Caco-2 (cell line): ENCODE data around the gene DHCR24. TPM values are rescaled to one million over a fixed set of nuclear protein-coding genes. Genes with fewer than 3 reads are reported as not detected.

Experiments
- BruUV-seq: library from RNA; stranded (reverse); fragments of 400-500 nt; replicated peaks from 2 replicates; lab custom pipeline; 2021; lab: Mats Ljungman, UMichigan
- CTCF ChIA-PET: fragments of 300-600 bp; sonication (Branson Sonifier 250); formaldehyde crosslinking; loops from one replicate; lab custom pipeline; 2022; ENCODE audit warnings: antibody characterized with exemption; lab: Charles Lee
- POLR2A ChIA-PET: fragments of 300-600 bp; sonication (Branson Sonifier 250); formaldehyde crosslinking; loops from one replicate; lab custom pipeline; 2022; ENCODE audit warnings: antibody characterized with exemption; lab: Charles Lee
- DNase-seq, 2 experiments: peaks; one replicate each; pipeline versions ENCODE4 v3.0.0 to v3.0.0-alpha.2; 2020 to 2022
- H3K27me3 ChIP-seq: replicated peaks from 2 replicates; pipeline ENCODE4 v1.6.0; 2011; ENCODE audit warnings: low read length; ENCODE audit not compliant: control insufficient read depth, insufficient read depth
- H3K36me3 ChIP-seq: 2 replicates; pipeline ENCODE4 v1.5.1; 2011; ENCODE audit warnings: low read length; ENCODE audit not compliant: control insufficient read depth, insufficient read depth
- H3K4me1 ChIP-seq: fragments of 250-450 bp; sonication (Bioruptor Pico); 2 replicates; pipeline ENCODE4 v1.5.1; 2020; ENCODE audit warnings: mild to moderate bottlenecking
- H3K4me3 ChIP-seq: 2 replicates; pipeline ENCODE4 v1.5.1; 2011; ENCODE audit warnings: low read depth, mild to moderate bottlenecking, control low read depth, low read length
- H3K9me3 ChIP-seq: fragments of 250-450 bp; sonication (Bioruptor Pico); 2 replicates; pipeline ENCODE4 v1.5.1; 2020; ENCODE audit warnings: mild to moderate bottlenecking, moderate library complexity
- H3K27ac Mint-ChIP-seq: one replicate; pipeline ENCODE4 v1.8.0; 2022; ENCODE audit warnings: mixed read lengths; ENCODE audit not compliant: unreplicated experiment
- H3K27me3 Mint-ChIP-seq: one replicate; pipeline ENCODE4 v1.8.0; 2022; ENCODE audit warnings: mixed read lengths; ENCODE audit not compliant: insufficient read depth, unreplicated experiment
- H3K36me3 Mint-ChIP-seq: one replicate; pipeline ENCODE4 v1.8.0; 2022; ENCODE audit warnings: mild to moderate bottlenecking, mixed read lengths; ENCODE audit not compliant: insufficient read depth, unreplicated experiment
- H3K4me1 Mint-ChIP-seq: one replicate; pipeline ENCODE4 v1.8.0; 2022; ENCODE audit warnings: low read depth, mixed read lengths; ENCODE audit not compliant: unreplicated experiment
- H3K4me3 Mint-ChIP-seq: one replicate; pipeline ENCODE4 v1.8.0; 2022; ENCODE audit warnings: mild to moderate bottlenecking, moderate library complexity, mixed read lengths; ENCODE audit not compliant: unreplicated experiment
- H3K9me3 Mint-ChIP-seq: one replicate; pipeline ENCODE4 v1.8.0; 2022; ENCODE audit warnings: mixed read lengths; ENCODE audit not compliant: unreplicated experiment
- intact Hi-C: fragments of 100-400 bp; cut with micrococcal nuclease; formaldehyde crosslinking; loops from one replicate; pipeline ENCODE4 v1.10.0; 2022; ENCODE audit not compliant: unreplicated experiment
- total RNA-seq: library from RNA; stranded (reverse); gene quantifications from 2 replicates; pipeline ENCODE4 v1.2.3, GENCODE V29; 2022
- TF ChIP-seq, protein P1 (sequence below), 2 experiments: fragments of 200-600 bp in 1 of 2; IDR thresholded peaks; 1 replicate in 1 of 2; 2 replicates in 1 of 2; pipeline versions ENCODE4 v1.5.1 to v1.8.0; 2011 to 2022; ENCODE audit warnings: antibody characterized with exemption in 1 of 2, control low read depth in 1 of 2, inconsistent platforms in 1 of 2, low read depth in 1 of 2, low read length in 1 of 2, mild to moderate bottlenecking in 1 of 2, moderate library complexity in 1 of 2; ENCODE audit not compliant: insufficient read depth in 1 of 2, severe bottlenecking in 1 of 2, unreplicated experiment in 1 of 2

The DHCR24 gene
- total RNA-seq, 1 experiment from 2014 or later, result 522 TPM

DNA sequence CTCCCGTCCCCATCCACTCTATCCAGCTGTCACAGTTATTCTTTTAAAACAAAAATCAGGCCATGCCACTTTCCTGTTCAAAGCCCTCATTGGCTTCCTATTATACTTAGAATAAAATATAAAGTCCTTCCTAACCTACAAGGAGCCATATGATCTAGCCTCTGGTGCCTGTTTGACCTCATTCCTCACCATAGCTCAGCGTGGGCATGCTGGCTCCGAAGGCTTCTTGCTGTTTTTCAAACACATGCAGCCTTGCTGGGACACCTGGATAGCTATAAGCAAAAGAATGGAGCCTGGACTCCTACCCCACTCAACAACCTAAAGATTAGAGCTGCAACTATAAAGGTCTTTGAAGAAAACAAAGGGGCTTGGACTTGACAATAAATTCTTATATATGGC is 23.7 kb downstream of the DHCR24 start:
- Mint-ChIP-seq H3K4me3 (no peak overlapping the region), H3K36me3 (peaks cover 95% of the 10 kb centered on the region), H3K27ac (peak overlapping the region; percentile 31), H3K27me3 (no peaks in the 10 kb centered on the region), H3K4me1 (peaks cover 31% of the 10 kb centered on the region), H3K9me3 (no peaks in the 10 kb centered on the region)
- intact Hi-C loops, result no loop called here
- TF ChIP-seq, protein P1, sequence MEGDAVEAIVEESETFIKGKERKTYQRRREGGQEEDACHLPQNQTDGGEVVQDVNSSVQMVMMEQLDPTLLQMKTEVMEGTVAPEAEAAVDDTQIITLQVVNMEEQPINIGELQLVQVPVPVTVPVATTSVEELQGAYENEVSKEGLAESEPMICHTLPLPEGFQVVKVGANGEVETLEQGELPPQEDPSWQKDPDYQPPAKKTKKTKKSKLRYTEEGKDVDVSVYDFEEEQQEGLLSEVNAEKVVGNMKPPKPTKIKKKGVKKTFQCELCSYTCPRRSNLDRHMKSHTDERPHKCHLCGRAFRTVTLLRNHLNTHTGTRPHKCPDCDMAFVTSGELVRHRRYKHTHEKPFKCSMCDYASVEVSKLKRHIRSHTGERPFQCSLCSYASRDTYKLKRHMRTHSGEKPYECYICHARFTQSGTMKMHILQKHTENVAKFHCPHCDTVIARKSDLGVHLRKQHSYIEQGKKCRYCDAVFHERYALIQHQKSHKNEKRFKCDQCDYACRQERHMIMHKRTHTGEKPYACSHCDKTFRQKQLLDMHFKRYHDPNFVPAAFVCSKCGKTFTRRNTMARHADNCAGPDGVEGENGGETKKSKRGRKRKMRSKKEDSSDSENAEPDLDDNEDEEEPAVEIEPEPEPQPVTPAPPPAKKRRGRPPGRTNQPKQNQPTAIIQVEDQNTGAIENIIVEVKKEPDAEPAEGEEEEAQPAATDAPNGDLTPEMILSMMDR (IDR thresholded peaks at IDR 0.05; ENCODE audit: insufficient read depth in 1 of 2, low read depth in 1 of 2, low read length in 1 of 2, severe bottlenecking in 1 of 2, unreplicated experiment in 1 of 2), result no peak
- peaks cover 3% of the 10 kb centered on the region for H3K36me3 ChIP-seq
- ChIA-PET CTCF (no interaction called here), POLR2A (no interaction called here)
- no peaks in the 10 kb centered on the region for H3K9me3 ChIP-seq
- H3K4me3 ChIP-seq, result no peak overlapping the region
- H3K27me3 ChIP-seq, result no peaks in the 10 kb centered on the region
- BruUV-seq, result no TSS peak
- no peak for DNase-seq
- H3K4me1 ChIP-seq, result peaks cover 20% of the 10 kb centered on the region; the same call in 1 of the 2 replicates

DNA sequence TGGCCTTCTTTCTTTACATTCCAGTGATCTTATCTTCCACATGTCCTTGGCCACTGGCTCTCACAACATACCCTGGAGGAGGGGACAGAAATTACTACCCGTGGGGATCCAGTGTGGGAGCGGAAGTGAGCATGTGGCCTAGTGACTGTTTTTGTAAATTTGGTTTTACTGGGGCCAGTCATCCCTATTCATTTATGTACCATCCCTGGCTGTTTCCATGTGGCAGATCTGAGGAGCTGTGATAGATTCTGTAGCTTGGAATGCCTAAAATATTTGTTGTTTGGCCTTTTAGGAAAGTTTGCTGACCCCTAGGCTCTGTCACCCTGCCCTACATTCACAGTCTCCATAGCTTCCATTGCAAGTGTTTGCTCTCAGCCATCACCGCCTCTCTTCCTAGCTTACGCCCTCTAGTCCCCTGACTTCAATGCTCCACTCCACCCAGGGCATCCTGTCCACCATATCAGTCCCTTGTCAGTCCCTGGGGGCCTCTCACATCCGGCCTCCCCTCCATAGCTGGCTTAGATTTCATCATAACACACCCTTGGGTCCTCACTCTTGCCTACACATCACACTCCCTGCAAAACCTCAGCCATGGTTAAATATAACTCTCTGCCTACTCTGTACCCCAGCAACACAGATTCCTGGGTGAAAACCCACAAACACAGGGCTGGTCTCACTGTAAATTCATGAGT is 25.8 kb downstream of the DHCR24 start:
- peaks cover 95% of the 10 kb centered on the region for H3K36me3 Mint-ChIP-seq
- peaks cover 30% of the 10 kb centered on the region for H3K4me1 Mint-ChIP-seq
- no peaks in the 10 kb centered on the region for H3K9me3 ChIP-seq
- no peaks in the 10 kb centered on the region for H3K27me3 Mint-ChIP-seq
- ChIA-PET POLR2A (no interaction called here), CTCF (no interaction called here)
- no peaks in the 10 kb centered on the region for H3K9me3 Mint-ChIP-seq
- peak overlapping the region; percentile 31 for H3K27ac Mint-ChIP-seq
- peaks cover 6% of the 10 kb centered on the region; the same call in 1 of the 2 replicates for H3K4me1 ChIP-seq
- TF ChIP-seq, protein P1 (IDR thresholded peaks at IDR 0.05; ENCODE audit: insufficient read depth in 1 of 2, low read depth in 1 of 2, low read length in 1 of 2, severe bottlenecking in 1 of 2, unreplicated experiment in 1 of 2), result no peak
- intact Hi-C loops, result no loop called here
- no peak overlapping the region for H3K4me3 ChIP-seq
- H3K4me3 Mint-ChIP-seq, result peak overlapping the region; percentile 33
- no TSS peak for BruUV-seq
- peaks cover 1% of the 10 kb centered on the region for H3K36me3 ChIP-seq
- no peaks in the 10 kb centered on the region for H3K27me3 ChIP-seq
- peak in 1 of 2 experiments; percentile 43 for DNase-seq

DNA sequence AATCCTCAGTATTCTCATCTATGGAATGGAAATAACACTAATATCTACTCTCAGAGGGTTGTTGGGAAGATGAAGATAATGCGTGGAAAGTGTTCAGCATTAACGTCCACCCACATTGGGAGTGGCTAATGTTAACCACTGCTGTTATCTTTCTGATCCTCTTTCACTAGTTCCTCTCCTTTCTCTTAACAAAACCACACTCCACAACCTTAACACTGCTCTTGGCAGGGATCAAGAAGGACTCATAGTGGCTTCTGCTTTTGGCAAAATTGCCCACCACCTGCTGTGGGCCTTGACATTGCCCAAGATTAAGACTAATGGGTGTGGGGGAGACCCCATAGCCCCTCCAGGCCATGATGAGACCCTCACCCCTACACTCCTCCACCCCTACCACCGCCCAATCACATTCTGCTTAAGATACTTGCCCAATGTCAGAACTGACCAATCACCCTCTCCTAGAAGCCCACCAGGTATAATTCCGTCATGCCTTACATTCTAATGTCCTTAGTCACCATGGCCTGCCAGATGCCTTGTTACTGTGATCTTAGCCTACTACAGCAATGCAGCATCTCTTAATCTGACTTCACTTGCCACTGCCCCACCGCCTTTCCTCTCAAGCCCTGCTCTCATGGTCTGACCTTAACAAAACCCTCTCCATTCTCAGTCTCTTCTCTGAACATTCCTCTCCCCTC is 27.1 kb downstream of the DHCR24 start:
- TF ChIP-seq, protein P1 (IDR thresholded peaks at IDR 0.05; ENCODE audit: insufficient read depth in 1 of 2, low read depth in 1 of 2, low read length in 1 of 2, severe bottlenecking in 1 of 2, unreplicated experiment in 1 of 2), result no peak
- BruUV-seq, result no TSS peak
- Mint-ChIP-seq H3K4me1 (peaks cover 30% of the 10 kb centered on the region), H3K27me3 (no peaks in the 10 kb centered on the region), H3K4me3 (no peak overlapping the region), H3K27ac (no peak overlapping the region), H3K36me3 (peaks cover 97% of the 10 kb centered on the region), H3K9me3 (no peaks in the 10 kb centered on the region)
- peaks cover 6% of the 10 kb centered on the region; the same call in 1 of the 2 replicates for H3K4me1 ChIP-seq
- no peaks in the 10 kb centered on the region for H3K27me3 ChIP-seq
- intact Hi-C loops, result no loop called here
- CTCF ChIA-PET, result no interaction called here
- POLR2A ChIA-PET, result no interaction called here
- peaks cover 1% of the 10 kb centered on the region for H3K36me3 ChIP-seq
- no peak overlapping the region for H3K4me3 ChIP-seq
- DNase-seq, result no peak
- H3K9me3 ChIP-seq, result no peaks in the 10 kb centered on the region
